Superior temporal gyrus (tissue), 1 donor: ENCODE measurements around the gene CABLES2.

ENCODE experiments used
- DNase-seq: peaks from one replicate; pipeline ENCODE4 v3.0.0-alpha.2; 2016; ENCODE audit errors: extremely low spot score

The CABLES2 gene

DNA sequence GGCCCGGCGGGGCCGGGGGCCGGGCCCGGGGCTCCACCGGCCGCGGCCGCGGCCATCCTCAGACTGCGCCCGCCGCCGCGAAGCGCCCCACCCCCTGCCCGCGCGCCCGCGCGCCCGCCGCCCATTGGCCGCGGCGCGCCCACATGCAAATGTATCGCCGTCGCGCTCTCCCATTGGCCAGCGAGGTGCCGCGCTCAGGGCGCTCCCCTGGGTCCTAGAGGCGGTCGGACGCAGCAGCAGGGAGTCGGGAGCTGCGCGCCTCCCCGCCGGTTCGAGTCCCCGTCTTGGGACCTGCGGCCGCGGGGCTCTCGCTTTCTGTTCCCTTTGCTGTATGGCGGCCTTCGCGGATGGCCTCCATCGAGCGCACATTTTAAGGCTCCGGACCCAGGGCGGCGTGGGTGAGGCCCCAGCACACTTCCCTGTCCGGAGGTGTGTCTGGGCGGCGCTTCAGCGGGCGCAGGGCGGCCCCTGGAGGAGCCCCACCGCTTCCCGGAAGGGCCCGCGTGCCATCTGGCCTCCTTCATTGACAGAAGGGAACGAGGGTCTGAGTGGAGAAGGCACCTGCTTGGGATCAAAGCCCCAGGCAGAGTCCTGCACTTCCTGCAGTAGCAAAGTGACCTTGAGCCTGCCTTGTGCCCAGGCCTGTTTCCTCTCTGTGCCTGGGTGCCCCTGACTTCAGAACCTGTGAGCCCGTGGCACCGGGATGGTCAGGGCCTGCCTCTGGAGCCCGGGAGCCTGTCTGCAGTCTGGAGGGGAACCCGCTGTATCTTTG lies at the start of gene CABLES2:
TSS of gene CABLES2 (minus strand) at position 65 of the 772 bp plus-strand sequence. CDS start at position 56, 9 bp downstream.
- DNase-seq = peak; percentile 92

GRCh38 chr20:62455929-62456328 lies 48.8 kb upstream of the CABLES2 start:
- no peak for DNase-seq

GRCh38 chr20:62454904-62455636 lies 48.0 kb upstream of the CABLES2 start:
- no peak for DNase-seq

DNA sequence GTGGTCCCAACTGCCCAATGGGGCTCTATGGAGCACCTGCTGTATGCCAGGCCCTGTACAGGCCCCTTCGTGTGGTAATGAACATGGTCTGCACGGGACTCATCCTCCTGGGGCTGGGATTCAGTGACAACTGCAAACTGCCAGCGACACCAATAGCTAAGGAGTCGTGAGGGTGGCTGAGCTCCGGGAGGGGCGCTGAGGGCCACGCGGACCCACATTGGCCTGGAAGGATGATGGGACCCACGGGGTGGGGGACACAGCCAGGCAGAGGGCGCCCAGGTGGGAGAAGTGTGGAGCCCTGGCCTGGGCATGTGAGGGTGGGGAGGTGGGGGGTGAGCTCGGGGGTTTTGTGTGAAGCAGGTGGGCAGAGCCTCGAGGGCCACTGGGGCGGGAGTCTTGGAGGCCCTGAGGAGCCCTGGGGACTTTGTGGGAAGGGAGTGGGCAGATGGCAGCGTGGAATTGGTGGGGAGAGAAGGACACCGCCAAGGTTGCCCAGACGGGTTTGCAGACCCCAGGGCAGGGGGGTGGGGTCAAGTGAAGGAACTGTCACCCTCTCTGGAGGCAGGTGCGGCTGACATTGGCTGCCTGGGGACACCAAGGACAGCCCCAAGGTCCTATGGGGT lies 46.2 kb upstream of the CABLES2 start:
- no peak for DNase-seq

- no peak for DNase-seq
Observed at GRCh38 chr20:62452475-62453095, 45.5 kb upstream of the CABLES2 start.

GRCh38 chr20:62451970-62452369 lies 44.9 kb upstream of the CABLES2 start:
- DNase-seq = no peak

GRCh38 chr20:62451156-62451767 lies 44.2 kb upstream of the CABLES2 start:
- DNase-seq = no peak

DNA sequence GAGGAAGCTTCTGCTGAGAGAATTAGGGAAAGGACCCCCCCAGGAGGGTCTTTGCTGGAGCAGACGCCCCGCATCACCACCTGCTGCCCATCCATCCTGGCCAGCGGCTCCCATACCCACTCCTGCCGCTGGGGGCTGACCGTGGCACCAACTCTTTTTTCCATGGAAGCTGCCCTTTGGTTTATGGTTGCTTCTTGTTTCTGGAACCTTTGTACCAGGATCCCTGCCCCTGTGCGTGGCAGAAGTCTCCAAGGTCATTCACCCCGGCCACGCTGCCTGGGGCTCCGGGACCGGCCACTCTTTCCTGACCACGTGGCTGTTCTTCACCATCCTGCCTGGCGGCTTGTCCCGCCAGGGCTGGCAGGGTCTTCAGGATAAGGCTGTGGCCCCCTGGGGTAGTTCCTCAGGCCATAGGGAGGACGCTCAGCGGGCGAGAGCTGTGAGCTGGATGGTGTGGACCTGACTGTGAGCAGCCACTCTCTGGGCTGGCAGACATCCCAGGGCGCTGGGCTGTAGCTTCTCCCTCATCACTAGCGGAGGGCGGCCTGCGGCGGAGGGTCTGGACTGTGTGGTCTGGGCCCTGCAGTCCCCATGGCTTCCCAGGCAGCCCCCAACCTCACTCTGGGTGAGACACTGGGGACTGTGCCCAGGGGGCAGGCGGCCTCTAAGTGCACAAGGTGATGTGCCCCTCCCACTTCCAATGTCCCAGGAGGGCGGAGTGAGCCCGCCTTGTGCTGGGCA lies 43.0 kb upstream of the CABLES2 start:
- DNase-seq = no peak

DNA sequence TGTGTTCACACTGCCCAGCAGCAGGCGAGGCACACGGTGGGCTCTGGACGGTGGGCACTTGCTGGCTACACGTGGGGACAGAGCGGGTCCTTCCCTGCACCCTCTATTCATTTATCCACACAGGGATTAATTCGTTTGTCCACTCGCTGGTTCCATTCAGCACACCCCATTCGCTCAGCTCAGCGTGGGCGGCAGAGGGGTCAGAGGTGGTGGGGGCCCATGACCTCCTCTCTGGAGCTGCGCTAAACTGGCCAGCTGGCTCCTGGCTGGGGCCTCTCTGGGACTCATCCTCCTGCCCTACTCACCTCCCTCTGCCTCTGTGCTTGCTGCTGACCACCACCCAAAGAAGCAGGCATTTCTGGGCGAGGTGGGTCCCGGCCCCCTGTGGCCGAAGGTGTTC lies 41.7 kb upstream of the CABLES2 start:
- DNase-seq = no peak

DNA sequence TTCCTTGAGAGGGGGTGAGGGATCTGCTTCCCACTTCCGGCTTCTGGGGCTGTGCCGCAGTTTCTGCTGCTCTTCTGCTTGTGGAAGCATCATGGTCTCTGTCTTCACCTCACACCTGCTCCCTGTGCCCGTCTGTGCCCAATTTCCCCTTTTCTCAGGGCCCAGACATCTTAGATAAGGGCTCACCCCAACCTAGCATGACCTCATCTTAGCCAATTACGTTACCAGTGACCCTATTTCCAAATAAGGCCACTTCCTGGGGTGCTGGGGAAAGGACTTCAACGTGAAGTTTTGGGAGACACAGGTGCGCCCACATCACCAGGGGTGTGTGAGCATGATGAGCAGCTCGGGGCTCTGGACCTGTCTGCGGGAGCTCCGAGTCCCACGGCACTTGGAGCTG lies 41.0 kb upstream of the CABLES2 start:
- DNase-seq = no peak

- no peak for DNase-seq
Observed at GRCh38 chr20:62446888-62447869, 40.1 kb upstream of the CABLES2 start.

DNA sequence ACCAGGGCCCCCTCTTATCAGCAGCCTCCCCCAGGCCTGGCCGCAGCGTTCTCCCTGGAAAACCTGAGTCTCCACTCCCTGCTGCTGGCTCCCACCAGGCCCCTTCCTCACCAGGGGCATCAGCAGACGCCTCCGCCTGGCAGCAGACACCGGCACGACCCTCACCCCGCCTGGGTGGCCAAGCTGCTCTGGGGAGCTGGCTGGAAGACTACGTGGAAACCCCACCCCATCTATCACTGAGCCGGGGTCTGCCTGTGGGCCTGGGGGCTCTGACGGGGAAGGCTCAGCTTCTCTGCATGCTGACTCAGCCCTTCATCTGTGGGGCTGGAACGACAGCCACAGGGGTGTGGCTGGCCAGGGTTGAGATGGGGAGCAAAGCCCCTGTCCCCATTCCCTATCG lies 39.4 kb upstream of the CABLES2 start:
- no peak for DNase-seq

DNA sequence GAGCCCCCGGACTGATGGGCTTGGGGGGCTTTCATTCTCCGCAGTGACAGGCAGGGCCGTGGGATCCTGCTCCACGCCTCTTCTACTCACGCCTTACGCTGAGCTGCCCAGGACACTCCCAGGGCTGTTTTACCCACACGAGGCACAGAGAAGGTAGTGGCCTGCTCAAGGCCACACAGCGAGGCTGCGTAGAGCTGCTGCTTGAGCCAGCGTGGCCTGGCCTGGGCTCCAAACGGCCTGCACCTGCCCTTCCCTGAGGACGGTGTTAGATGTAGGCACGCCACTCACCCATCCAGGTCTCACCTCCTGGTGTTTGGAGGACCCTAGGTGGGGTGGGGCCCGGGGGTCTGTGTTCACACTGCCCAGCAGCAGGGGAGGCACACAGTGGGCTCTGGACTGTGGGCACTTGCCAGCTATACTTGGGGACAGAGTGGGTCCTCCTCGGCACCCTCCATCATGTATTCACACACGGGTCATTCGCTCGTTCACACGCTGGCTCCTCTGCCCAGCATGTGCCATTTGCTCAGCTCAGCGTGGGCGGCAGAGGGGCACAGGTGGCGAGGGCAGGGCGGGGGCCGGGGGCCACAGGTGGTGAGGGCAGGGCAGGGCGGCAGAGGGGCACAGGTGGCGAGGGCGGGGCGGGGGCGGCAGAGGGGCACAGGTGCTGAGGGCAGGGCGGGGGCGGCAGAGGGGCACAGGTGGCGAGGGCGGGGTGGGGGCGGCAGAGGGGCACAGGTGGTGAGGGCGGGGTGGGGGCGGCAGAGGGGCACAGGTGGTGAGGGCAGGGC lies 38.7 kb upstream of the CABLES2 start:
- no peak for DNase-seq

DNA sequence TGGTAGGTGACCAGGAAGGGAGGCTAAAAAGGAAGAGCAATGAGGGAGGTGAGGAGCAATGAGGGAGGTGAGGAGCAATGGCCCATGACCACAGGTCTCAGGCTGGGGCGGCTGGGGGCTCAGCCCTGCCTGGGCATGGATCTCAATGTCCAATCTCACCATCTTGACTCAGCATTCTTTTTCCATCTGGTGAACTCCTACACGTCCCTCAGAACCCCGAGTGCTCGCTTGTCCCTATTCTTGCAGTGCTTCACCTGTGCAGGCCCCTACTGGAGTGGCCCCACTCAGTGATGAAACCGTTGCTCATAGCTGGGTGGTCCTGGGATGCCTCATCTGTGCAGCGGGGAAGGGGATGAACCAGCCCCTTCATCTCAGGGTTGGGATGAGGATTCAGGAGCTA lies 37.2 kb upstream of the CABLES2 start:
- DNase-seq = no peak

DNA sequence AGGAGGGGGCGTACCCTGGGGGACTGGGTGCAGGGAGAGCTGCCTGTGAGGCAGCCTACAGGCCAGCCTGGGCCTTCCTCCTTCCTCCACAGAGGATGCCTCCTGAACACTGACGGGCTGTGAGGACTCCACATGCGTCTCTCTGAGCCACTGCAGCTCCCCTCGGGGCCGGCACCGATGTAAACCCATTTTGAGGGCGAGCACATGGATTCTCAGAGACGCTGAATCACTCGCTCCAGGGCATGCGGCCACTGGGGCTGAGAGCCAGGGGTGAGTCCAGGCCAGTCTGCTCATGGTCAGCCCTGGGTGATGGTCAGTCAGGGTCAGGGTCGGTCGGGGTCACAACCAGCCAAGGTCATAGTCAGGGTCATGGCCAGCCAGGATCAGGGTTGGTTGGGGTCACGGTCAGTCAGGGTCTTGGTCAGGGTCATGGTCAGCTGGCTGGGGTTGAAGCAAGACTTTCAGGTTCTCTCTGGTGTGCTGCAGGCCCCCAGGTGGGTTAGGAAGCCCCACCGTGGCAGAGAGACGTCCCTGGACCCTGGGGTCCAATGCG lies 35.0 kb upstream of the CABLES2 start:
- DNase-seq = no peak

- DNase-seq = no peak
Observed at GRCh38 chr20:62439218-62439617, 32.1 kb upstream of the CABLES2 start.

- no peak for DNase-seq
Observed at GRCh38 chr20:62437927-62438326, 30.8 kb upstream of the CABLES2 start.

DNA sequence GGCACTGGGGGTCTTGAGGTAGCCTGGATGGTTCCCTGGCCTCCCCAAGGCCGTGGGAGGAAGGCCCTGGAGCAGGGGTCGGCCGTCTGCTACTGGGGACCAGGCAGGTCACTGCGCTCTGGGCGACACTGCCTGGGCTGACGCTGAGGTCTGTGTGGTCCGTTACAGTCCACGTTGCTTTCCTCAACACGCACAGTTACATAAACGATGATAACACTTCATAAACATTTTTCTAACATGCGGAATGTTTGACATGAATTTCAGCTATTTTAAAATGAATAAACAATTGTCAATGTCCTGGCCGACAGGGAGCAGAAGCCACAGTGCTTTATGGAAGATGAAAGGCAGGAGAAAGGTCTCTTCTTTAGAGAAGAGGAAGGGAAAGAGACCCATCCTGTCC lies 30.4 kb upstream of the CABLES2 start:
- no peak for DNase-seq

- DNase-seq = no peak
Observed at GRCh38 chr20:62436692-62437091, 29.6 kb upstream of the CABLES2 start.
